ENCODE data around the gene MOCS3.

- no peak for TF ChIP-seq CTCF (IDR thresholded peaks at IDR 0.05; ENCODE audit: extremely low read depth in 1 of 2, insufficient read depth in 1 of 2, low read depth in 1 of 2, low read length in 2 of 2)
- no peak for TF ChIP-seq POLR2A (IDR thresholded peaks at IDR 0.05; ENCODE audit: low read depth, low read length)
- no peak for TF ChIP-seq MYC (IDR thresholded peaks at IDR 0.05; ENCODE audit: low read depth, low read length)
- no peak for TF ChIP-seq POLR2AphosphoS5 (IDR thresholded peaks at IDR 0.05; ENCODE audit: insufficient read depth, low read depth, low read length)
- TF ChIP-seq EZH2 (IDR thresholded peaks at IDR 0.05; ENCODE audit: borderline replicate concordance, low read depth, low read length, severe bottlenecking), result no peak
- no peak for TF ChIP-seq GATA2 (IDR thresholded peaks at IDR 0.05; ENCODE audit: insufficient read depth, insufficient read length, low read depth, low read length)
- TF ChIP-seq MAX (IDR thresholded peaks at IDR 0.05; ENCODE audit: insufficient read depth, insufficient read length), result no peak
Observed at GRCh38 chr20:50996901-50997865, 38.6 kb downstream of the MOCS3 start.
